ENCODE data around the gene TMOD1. TPM values are rescaled to one million over a fixed set of nuclear protein-coding genes. Genes with fewer than 3 reads are reported as not detected.

TMOD1 gene
- total RNA-seq, 1 donor from 2014 or later = 0.98 TPM

DNA sequence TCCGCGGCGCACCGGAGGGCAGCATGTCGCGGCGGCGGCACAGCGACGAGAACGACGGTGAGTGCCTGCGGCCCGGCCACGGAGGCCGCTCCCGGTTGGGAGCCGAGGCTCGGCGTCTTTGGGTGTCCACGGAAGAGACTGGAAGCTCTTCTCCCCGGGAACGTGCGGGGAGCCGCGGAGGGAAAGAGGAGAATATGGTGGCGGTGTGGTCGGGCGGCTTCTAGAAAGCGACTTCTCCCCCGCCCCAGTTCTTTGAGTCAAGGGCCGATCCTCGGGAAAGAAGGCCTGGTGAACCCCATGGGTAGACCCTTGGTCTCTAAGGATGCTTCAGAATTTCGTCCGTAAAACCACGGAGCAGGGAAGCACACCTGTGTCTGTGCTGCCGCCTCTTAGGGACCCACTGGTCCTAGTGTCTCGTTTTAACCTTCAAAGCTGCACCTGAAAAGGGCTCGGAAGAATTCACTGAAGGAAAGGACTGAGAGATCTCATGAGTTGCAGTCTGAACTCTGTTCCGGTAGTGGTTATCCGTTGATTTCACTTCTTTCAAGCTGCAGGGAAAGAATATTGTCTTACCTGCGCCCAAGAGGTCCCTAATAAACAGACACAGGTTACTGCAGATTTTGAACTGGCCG, 132.5 kb downstream of the TMOD1 start:
- TF ChIP-seq, protein P1, sequence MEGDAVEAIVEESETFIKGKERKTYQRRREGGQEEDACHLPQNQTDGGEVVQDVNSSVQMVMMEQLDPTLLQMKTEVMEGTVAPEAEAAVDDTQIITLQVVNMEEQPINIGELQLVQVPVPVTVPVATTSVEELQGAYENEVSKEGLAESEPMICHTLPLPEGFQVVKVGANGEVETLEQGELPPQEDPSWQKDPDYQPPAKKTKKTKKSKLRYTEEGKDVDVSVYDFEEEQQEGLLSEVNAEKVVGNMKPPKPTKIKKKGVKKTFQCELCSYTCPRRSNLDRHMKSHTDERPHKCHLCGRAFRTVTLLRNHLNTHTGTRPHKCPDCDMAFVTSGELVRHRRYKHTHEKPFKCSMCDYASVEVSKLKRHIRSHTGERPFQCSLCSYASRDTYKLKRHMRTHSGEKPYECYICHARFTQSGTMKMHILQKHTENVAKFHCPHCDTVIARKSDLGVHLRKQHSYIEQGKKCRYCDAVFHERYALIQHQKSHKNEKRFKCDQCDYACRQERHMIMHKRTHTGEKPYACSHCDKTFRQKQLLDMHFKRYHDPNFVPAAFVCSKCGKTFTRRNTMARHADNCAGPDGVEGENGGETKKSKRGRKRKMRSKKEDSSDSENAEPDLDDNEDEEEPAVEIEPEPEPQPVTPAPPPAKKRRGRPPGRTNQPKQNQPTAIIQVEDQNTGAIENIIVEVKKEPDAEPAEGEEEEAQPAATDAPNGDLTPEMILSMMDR (conservative IDR thresholded peaks at IDR 0.05; ENCODE audit: low read depth, low read length) = no peak
- DNase-seq (ENCODE audit: low read depth) = no peak
- H3K4me3 ChIP-seq (ENCODE audit: low read depth, low read length) = peak overlapping the region; percentile 82

DNA sequence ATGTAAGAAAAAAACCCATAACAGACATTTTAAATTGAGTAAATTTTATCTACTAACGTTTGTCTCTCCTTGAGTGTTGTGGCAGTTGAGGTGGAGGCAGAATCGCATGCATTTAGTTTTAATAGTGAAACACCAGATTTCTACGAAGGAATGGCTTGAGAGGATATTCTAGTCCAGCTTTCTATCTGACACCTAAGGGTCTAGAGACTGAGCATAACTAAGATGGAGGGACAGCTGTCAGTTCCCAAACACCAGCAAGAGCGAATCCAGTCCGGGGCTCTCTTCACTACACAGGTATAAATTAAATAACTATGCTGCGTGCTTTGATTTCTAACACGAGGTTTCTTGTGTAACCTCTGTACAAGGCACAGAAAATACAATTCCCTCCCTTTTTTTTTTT, 133.6 kb downstream of the TMOD1 start:
- DNase-seq (ENCODE audit: low read depth) = no peak
- TF ChIP-seq, protein P1 (conservative IDR thresholded peaks at IDR 0.05; ENCODE audit: low read depth, low read length) = no peak
- H3K4me3 ChIP-seq (ENCODE audit: low read depth, low read length) = peak overlapping the region; percentile 82

DNA sequence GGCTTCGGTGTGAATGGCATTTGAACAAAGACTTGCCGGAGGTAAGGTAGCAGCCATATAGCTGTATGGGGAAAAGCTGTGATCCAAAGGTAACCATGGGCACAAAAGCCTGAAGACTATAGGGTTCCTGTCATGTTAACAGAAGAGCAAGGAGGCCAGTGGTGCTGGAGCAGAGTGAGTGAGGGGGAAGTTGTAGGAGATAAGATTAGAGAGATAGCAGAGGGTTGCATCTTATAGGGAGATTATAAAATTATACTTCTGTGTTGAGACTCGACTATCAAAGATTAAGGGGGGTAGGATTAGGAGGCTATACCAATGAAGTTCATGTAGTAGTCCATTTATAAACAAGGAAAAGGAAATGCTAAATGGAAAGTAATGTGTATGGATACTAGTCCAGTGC, 135.4 kb downstream of the TMOD1 start:
- H3K4me3 ChIP-seq (ENCODE audit: low read depth, low read length) = no peak overlapping the region
- no peak for DNase-seq (ENCODE audit: low read depth)
- TF ChIP-seq, protein P1 (conservative IDR thresholded peaks at IDR 0.05; ENCODE audit: low read depth, low read length) = no peak

DNA sequence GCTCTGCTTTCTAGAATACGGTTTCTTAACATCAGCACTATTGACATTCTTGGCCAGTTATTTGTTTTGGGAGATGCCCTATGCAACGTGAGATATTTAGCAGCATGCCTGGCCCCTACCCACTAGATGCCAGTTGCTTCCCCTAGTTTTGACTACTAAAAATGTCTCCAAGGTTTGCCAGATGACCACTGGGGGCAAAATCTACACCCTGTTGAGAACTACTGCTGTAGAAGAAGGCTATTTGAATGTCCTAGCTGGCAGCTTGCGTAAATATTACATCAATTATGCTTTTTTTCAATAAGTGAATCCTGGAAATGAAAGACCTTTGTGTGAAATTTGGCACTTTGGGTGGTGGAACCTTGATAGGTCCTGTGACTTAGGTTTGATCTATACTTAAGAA, 137.2 kb downstream of the TMOD1 start:
- no peak overlapping the region for H3K4me3 ChIP-seq (ENCODE audit: low read depth, low read length)
- TF ChIP-seq, protein P1 (conservative IDR thresholded peaks at IDR 0.05; ENCODE audit: low read depth, low read length) = peak; percentile 38
- DNase-seq (ENCODE audit: low read depth) = no peak

DNA sequence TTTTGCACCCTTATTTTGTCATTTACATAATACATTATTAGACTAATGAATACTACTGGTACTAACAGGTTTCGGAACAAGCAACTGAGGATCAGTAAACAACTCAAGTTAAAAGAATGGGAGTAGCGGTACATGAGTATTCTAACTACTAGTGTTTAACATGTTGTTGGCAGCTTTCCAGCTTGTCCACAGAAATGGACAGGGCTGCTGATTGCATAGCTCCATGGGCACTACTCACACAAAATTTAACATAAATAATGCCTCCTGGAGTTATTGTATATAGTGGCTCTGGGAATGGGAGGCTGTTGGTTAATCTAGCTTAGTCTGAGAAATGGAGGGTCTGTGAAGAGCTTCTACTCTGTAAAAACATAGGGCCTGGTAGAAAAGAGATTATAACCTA, 138.9 kb downstream of the TMOD1 start:
- no peak overlapping the region for H3K4me3 ChIP-seq (ENCODE audit: low read depth, low read length)
- no peak for DNase-seq (ENCODE audit: low read depth)
- TF ChIP-seq, protein P1 (conservative IDR thresholded peaks at IDR 0.05; ENCODE audit: low read depth, low read length) = no peak

DNA sequence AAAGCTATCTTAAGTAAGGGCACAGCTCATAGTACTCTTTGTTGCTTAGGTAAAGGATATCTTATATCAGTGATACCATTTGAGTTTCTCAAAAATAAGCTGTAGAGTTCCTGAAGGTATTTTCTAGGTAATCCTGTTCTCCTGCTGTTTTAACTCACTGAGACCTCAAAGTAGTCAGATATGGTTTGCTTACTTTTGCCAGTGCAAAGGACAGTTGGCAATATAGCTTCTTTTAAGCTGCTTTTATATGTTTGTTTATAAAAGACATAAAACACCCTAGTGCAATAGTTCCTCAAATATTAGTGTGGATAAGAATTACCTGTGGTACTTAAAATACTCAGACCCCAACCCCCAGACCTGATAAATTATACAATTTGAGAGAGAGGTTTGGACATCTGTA, 144.3 kb downstream of the TMOD1 start:
- TF ChIP-seq, protein P1 (conservative IDR thresholded peaks at IDR 0.05; ENCODE audit: low read depth, low read length) = no peak
- H3K4me3 ChIP-seq (ENCODE audit: low read depth, low read length) = no peak overlapping the region
- no peak for DNase-seq (ENCODE audit: low read depth)

DNA sequence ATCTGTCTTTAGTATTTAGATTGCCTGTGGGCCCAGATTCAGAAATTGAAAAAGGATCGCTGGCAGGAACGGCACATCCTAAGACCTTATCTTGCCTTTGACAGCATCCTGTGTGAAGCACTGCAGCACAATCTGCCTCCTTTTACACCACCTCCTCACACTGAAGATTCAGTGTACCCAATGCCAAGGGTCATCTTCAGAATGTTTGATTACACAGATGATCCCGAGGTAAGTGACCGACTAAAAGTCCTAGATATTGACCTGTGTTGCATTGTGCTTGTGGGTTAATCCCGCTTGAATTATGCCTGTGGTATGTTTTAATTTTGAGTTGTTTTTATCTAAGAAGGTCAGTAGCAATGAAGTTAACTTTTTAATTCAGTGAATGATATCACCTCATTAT, 146.5 kb downstream of the TMOD1 start:
- TF ChIP-seq, protein P1 (conservative IDR thresholded peaks at IDR 0.05; ENCODE audit: low read depth, low read length) = no peak
- H3K4me3 ChIP-seq (ENCODE audit: low read depth, low read length) = no peak overlapping the region
- DNase-seq (ENCODE audit: low read depth) = no peak

Data from epithelial cell of proximal tubule (primary cell).